Fibroblast of peridontal ligament (primary cell): ENCODE results near the gene STAT4.

Experiments
- DNase-seq: peaks from one replicate; pipeline ENCODE4 v3.0.0-alpha.2; 2010; ENCODE audit errors: extremely low read depth

The STAT4 gene

GRCh38 chr2:191014653-191015020 lies 136.2 kb downstream of the STAT4 start:
- DNase-seq = no peak

GRCh38 chr2:191013932-191014652 lies 136.7 kb downstream of the STAT4 start, which contains the start of gene STAT1:
TSS of gene STAT1 (minus strand) at chr2:191014171. CDS start at chr2:191010003, 4,168 bp downstream.
- peak; percentile 90 for DNase-seq

GRCh38 chr2:191013682-191013931 lies 137.2 kb downstream of the STAT4 start:
- no peak for DNase-seq

DNA sequence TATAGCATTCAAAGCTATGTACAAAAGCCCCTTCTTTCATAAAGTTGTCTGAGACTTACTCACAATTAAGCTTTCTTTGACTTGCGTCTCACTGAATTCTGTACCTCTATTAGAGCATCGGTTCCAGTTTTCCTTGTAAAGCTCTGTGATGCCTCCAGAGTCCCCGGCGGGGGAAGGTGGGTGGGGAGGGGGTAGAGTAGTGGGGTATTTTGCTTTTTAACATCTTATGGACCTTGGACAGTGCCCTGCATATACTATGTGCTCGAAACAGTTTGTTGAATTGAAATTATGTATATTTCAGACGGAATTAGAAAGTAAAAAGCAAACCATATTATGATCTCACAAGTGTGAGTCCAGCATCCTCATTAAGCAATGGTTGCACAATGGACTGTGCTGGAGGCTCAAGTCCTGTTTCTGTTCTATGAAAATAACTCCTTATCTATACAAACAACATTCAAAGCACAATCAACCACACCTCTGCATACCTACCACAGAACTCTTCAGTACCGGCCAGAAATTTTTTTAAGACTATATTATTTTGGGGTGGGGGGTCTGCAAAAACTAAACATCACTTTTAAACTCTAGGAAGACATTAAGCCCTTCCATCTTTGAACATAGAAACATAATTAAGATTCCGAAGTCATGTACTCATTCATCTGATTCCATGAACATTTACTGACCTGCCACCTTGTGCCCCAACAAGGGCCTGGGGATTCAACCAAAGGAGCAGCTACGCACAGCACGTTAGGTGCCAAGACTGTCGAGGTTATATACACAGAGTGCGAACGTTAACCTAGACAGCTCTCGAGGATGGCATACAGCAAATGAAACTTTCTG lies 137.7 kb downstream of the STAT4 start:
- DNase-seq = peak; percentile 54

- no peak for DNase-seq
Measured at GRCh38 chr2:191012346-191012745, 138.4 kb downstream of the STAT4 start.

DNA sequence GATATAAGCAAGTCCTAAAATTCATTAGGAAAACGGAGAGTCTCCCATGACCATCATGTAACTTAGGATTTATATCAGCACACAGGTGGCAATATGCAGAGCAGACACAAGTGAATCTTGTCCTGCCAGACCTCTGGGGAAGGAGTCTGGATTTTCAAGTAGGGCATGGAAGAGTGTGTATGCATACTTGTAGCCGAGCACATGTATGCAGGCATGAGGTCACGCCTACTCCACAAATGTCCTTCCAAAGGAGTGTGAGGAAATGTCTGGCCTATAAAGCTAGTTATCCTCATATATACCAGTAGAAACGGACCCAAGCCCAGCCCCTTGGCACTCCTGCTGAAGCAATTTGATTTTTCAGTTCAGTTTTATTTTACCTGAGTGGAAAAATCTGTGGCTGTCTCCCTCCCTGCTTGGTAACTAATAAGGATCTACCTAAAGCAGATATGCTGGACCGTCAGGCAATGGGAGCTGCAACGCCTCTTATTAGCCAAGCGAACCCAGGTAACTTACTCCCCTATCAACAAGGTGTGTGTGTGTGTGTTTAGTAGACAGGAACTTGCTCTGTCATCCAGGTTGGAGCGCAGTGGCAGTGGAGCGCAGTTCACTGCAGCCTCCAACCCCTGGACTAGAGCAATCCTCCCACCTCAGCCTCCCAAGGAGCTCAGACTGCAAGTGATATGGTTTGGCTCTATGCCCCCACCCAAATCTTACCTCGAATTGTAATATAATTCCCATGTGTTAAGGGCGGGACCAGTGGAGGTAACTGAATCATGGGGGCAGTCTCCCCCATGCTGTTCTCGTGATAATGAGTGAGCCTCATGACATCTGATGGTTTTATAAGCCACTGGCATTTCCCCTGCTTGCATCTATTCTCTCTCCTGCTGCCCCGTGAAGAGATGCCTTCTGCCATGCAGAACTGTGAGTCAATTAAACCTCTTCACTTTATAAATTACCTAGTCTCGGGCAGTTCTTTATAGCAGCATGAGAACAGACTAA lies 139.6 kb downstream of the STAT4 start:
- DNase-seq = no peak

GRCh38 chr2:191009541-191010374 lies 141.0 kb downstream of the STAT4 start:
- DNase-seq = no peak

DNA sequence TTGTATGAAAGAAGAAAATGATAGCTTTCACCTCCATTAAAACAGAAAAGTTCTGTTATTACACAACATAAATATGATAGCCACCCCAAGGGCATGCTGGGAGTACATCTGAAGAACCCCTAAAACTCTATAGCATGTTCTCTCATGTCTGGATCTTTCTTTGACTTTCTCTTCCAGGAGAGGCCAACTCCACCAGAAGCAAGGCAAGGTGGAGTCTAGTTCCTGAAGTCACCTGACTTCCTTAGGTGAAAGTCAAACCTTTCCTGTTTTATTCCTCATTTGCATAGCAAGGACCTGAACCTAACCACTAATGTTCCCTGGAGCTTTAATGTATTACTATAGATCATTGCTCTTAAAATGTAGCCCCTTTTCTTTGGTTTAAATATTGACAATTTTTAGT lies 142.5 kb downstream of the STAT4 start:
- DNase-seq = no peak

- DNase-seq = no peak
Measured at GRCh38 chr2:191006997-191007783, 143.6 kb downstream of the STAT4 start.

- no peak for DNase-seq
Measured at GRCh38 chr2:191006297-191006696, 144.5 kb downstream of the STAT4 start.

DNA sequence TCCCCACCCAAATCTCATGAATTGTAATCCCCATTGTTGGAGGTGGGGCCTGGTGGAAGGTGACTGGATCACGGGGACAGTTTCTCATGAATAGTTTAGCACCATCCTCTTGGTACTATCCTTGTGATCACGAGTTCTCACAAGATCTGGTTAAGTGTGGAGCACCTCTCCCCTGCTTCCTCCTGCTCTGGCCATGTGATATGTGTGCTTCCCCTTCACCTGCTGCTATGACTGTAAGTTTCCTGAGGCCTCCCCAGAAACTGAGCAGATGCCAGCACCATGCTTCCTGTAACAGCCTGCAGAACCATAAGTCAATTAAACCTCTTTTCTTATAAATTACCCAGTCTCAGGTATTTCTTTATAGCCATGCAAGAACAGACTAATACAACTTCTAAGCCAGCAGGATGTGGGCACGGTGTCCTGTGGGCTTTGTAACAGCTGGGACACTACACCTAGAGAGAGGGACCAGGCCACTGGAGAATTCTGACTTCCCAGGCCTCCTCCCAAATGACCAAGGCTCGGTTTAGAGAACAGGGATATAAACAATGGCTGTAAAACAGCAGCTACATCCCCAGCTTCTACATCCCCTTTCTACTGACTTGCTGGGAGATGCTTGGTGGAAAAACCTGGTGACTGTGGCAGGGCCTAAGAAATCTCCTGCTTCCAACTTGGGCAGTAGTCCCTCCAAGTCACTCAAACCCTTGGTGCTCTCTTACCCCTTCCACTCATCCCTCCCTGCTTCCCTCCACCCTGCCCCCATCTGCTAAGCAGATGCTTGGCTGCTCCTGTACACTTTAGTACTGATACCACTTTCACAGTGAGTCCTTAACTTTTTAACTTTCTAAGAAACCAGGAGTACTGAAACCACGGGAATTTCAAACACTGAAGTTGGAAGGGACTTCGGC lies 147.1 kb downstream of the STAT4 start:
- no peak for DNase-seq

- DNase-seq = no peak
Measured at GRCh38 chr2:191001624-191002023, 149.2 kb downstream of the STAT4 start.

GRCh38 chr2:191001032-191001431 lies 149.8 kb downstream of the STAT4 start:
- no peak for DNase-seq

GRCh38 chr2:190999949-191000665 lies 150.7 kb downstream of the STAT4 start:
- peak; percentile 38 for DNase-seq

DNA sequence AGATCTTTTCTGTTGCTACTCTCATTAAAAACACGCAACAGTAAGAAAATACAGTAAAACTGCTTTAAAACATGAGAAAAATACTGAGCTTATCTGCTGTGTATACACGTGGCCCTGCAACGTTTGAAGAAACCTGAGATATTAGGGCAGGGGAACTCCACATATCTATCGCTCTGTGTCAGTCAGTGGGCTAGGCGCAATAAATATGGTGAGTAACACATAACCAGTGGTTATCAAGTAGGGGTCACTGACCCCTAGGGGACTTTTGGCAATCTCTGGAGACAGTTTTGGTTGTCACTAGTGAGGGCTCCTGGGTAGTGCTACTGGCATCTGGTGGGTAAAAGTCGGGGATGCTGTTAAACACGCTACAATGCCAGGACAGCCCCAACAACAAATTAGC lies 151.7 kb downstream of the STAT4 start:
- no peak for DNase-seq

DNA sequence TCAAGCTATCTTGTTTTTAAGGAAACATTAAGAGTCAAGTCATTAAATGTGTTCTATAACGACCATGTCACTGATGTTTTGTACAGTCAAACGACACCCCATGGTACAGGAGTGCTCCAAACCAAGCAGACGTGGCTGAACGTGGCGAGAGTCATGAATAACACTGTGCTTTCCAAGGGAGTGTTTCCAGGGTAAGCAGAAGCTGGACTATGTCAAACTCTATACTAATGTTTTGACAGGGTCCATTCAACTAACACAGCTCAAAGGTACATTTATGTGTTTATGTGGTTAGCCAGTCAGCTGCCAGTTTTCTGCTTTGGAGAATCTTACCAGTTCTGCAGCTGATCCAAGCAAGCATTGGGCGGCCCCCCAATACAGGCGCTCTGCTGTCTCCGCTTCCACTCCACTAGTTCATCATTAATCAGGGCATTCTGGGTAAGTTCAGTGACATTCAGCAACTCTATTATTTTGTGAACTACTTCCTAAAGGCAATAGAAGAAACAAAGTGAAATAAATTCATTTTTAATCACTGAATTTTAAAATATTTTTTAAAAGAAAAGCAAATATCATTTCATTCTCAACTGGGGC lies 153.2 kb downstream of the STAT4 start:
- no peak for DNase-seq

GRCh38 chr2:190996947-190997346 lies 153.8 kb downstream of the STAT4 start:
- DNase-seq = no peak

- peak; percentile 33 for DNase-seq
Measured at GRCh38 chr2:190996338-190996946, 154.4 kb downstream of the STAT4 start.
